Lower lobe of right lung (tissue), 2 donors: ENCODE results near the gene YTHDC1. TPM values are rescaled to one million over a fixed set of nuclear protein-coding genes. Genes with fewer than 3 reads are reported as not detected.
"Not testable (repeated sequence)": the region's sequence is repeated elsewhere in the genome, so short reads cannot be mapped to it uniquely, and the experiment has no call there.

Source experiments
- ATAC-seq, 2 donors: fragments of 200-7000 bp; cut with Tn5 transposase; one replicate each; pipeline ENCODE4 v1.9.1; 2020 to 2022; ENCODE audit warnings: mild to moderate bottlenecking in 2 of 2, moderate library complexity in 2 of 2
- DNase-seq: peaks from one replicate; pipeline ENCODE4 v3.0.0-alpha.2; 2020
- H3K27ac ChIP-seq: fragments of 200-600 bp; one replicate; pipeline ENCODE4 v1.8.0; 2022
- H3K27me3 ChIP-seq: fragments of 200-600 bp; one replicate; pipeline ENCODE4 v1.8.0; 2022; ENCODE audit warnings: low read depth
- H3K36me3 ChIP-seq: fragments of 200-600 bp; one replicate; pipeline ENCODE4 v1.8.0; 2022; ENCODE audit warnings: mild to moderate bottlenecking
- H3K4me1 ChIP-seq: fragments of 200-600 bp; one replicate; pipeline ENCODE4 v1.8.0; 2022
- H3K4me3 ChIP-seq: fragments of 200-600 bp; one replicate; pipeline ENCODE4 v1.8.0; 2022; ENCODE audit warnings: mild to moderate bottlenecking
- H3K9me3 ChIP-seq: fragments of 200-600 bp; one replicate; pipeline ENCODE4 v1.8.0; 2022
- intact Hi-C: fragments of 100-400 bp; cut with DNase I; formaldehyde crosslinking; loops from one replicate; pipeline ENCODE4 v1.11.0; 2022
- total RNA-seq: library from RNA; stranded (reverse); fragmentation: NEBNext Ultra II Directional; extraction: Animal tissue kit (Norgen Biotek cat#: 25700); gene quantifications from one replicate; pipeline ENCODE4 v1.2.1, GENCODE V29; 2021
- TF ChIP-seq, protein P1 (sequence below): fragments of 200-600 bp; IDR thresholded peaks from one replicate; pipeline ENCODE4 v1.8.0; 2022; ENCODE audit warnings: antibody characterized with exemption, mild to moderate bottlenecking
- donor health status: DM: no; HTN: yes; CAD: no; lungs with severe emphysema.

YTHDC1 gene
- total RNA-seq, 1 donor from 2014 or later = 77.2 TPM

DNA sequence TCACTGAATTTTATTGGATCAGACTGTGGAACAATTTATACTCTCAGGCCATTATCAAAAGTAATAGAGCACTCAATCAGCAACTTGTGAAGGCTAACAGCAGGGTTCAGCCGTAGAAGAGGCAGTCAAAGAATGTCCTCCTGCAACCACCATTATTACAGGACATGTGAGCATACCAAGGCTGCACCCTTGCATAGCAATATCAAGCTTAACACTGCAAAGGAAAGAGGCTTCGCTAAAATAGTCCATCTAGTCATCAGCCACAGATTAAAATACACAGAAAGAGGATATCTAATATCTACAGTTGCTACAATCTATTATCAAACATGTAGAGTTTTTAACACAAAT lies 61.5 kb downstream of the YTHDC1 start:
- ATAC-seq = no peak
- H3K9me3 ChIP-seq = no peaks in the 10 kb centered on the region
- intact Hi-C loops = no loop called here

DNA sequence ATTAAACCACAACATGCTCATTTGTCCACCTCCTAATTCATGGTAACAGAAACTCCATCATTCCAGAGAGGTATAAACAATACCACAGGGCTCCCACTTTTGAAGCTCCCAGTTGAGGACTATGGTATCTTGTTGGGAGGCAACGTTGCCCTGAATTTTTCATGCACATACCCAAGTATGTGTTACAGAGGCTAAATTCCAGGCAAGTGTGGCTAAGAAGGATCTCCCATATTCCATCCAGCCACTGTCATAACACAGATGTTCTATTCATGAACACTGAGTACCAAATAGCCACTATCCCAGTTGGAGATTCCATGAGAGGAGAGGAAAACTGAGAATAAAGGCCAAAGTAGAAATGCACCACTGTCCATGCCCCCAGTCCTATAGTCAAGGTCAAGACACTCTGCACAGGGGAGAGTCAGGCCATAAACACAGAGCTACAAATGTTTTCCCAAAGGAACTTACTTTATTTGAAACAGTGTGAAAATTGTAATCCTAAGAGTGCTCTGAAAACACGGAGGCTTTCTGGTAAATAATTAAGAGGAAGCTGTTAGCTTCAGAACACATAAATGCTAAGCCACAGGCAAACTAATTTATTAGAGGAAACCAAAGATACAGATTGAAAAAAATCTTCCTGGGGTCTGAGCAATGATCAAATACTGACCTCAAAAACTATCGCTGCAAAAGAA lies 62.0 kb downstream of the YTHDC1 start:
- TF ChIP-seq, protein P1, sequence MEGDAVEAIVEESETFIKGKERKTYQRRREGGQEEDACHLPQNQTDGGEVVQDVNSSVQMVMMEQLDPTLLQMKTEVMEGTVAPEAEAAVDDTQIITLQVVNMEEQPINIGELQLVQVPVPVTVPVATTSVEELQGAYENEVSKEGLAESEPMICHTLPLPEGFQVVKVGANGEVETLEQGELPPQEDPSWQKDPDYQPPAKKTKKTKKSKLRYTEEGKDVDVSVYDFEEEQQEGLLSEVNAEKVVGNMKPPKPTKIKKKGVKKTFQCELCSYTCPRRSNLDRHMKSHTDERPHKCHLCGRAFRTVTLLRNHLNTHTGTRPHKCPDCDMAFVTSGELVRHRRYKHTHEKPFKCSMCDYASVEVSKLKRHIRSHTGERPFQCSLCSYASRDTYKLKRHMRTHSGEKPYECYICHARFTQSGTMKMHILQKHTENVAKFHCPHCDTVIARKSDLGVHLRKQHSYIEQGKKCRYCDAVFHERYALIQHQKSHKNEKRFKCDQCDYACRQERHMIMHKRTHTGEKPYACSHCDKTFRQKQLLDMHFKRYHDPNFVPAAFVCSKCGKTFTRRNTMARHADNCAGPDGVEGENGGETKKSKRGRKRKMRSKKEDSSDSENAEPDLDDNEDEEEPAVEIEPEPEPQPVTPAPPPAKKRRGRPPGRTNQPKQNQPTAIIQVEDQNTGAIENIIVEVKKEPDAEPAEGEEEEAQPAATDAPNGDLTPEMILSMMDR = no peak
- H3K4me1 ChIP-seq = no peaks in the 10 kb centered on the region
- no peak for ATAC-seq
- DNase-seq = no peak
- H3K36me3 ChIP-seq = no peaks in the 10 kb centered on the region
- no peaks in the 10 kb centered on the region for H3K9me3 ChIP-seq
- no peak overlapping the region for H3K4me3 ChIP-seq
- intact Hi-C loops = no loop called here
- H3K27me3 ChIP-seq = no peaks in the 10 kb centered on the region
- H3K27ac ChIP-seq = no peak overlapping the region

More for the DNA sequence above, 61.5 kb downstream of the YTHDC1 start:
- Histone ChIP-seq H3K4me3 (no peak overlapping the region), H3K27me3 (no peaks in the 10 kb centered on the region), H3K27ac (no peak overlapping the region), H3K4me1 (no peaks in the 10 kb centered on the region), H3K36me3 (no peaks in the 10 kb centered on the region)
- no peak for DNase-seq
- TF ChIP-seq, protein P1 = no peak

DNA sequence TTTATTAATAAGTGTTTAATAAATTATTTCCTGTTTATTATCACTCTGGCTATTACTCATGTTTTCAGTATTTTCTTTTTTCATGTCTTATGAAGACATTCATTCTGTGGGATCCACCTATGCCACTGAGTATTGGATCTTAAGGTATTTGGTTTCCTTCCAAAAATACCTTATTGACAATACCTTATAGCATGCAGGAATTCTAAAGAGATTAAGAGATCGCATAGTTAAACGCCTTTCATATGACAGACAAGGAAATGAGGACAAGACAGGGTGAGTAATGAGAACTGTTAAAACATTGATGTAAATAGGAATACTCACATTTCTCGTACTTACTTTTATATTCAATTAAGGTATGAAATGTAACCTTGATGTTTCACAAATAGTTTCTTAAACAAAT lies 66.2 kb downstream of the YTHDC1 start:
- Histone ChIP-seq H3K27me3 (no peaks in the 10 kb centered on the region), H3K4me3 (no peak overlapping the region), H3K27ac (no peak overlapping the region), H3K36me3 (no peaks in the 10 kb centered on the region), H3K9me3 (no peaks in the 10 kb centered on the region), H3K4me1 (no peaks in the 10 kb centered on the region)
- intact Hi-C loops = no loop called here
- ATAC-seq = no peak
- DNase-seq = no peak
- TF ChIP-seq, protein P1 = no peak

DNA sequence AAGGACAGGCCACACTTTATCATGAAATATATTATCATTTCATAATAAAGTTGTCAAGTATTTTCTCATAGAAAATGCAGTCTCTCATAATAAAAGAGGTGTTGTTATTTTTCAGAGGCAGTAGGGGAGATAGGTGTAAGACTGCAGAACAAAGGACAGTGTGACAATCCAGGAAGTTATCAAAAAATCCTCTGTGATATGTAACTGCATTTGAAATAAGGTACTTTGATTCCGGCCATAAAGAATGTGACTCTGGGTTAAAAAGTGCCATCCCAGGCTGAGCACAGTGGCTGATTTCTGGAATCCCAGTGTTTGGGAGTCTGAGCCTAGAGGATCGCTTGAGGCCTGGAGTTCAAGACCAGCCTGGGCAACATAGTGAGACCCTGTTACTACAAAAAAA lies 66.8 kb downstream of the YTHDC1 start:
- DNase-seq = no peak
- Histone ChIP-seq H3K27ac (no peak overlapping the region), H3K27me3 (no peaks in the 10 kb centered on the region), H3K9me3 (no peaks in the 10 kb centered on the region), H3K4me3 (no peak overlapping the region), H3K36me3 (no peaks in the 10 kb centered on the region), H3K4me1 (no peaks in the 10 kb centered on the region)
- intact Hi-C loops = no loop called here
- no peak for ATAC-seq
- TF ChIP-seq, protein P1 = no peak

DNA sequence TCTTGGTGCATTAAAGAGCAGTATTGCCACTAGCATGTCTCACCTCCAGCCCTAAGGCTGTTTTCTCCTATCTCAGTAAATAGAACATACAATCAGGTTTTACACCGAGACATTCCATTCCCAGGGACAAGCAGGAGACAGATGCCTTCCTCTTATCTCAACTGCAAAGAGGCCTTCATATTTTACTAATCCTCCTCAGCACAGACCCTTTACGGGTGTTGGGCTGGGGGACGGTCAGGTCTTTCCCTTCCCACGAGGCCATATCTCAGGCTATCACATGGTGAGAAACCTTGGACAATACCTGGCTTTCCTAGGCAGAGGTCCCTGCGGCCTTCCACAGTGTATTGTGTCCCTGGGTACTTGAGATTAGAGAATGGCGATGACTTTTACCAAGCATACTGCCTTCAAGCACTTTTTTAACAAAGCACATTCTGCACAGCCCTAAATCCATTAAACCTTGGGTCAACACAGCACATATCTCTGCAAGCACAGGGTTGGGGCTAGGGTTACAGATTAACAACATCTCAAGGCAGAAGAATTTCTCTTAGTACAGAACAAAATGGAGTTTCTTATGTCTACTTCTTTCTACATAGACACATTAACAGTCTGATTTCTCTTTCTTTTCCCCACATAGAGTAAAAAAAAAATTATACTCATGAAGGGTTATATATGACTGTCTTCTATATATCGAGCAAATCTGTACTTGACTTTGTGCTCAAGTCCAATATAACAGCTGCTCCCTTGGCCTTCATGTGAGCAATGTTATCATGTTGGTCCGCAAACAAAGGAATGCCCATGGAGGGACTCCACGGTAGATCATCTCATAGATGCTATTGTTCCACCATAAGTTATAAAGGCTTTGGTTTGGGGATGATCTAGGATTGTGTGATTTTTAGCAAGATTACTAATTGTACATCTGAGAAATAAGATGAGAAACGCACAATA lies 67.8 kb downstream of the YTHDC1 start:
- H3K27me3 ChIP-seq, intact Hi-C loops, H3K36me3 ChIP-seq, H3K27ac ChIP-seq, DNase-seq, H3K4me1 ChIP-seq, H3K9me3 ChIP-seq, ATAC-seq, H3K4me3 ChIP-seq: not testable (repeated sequence)

DNA sequence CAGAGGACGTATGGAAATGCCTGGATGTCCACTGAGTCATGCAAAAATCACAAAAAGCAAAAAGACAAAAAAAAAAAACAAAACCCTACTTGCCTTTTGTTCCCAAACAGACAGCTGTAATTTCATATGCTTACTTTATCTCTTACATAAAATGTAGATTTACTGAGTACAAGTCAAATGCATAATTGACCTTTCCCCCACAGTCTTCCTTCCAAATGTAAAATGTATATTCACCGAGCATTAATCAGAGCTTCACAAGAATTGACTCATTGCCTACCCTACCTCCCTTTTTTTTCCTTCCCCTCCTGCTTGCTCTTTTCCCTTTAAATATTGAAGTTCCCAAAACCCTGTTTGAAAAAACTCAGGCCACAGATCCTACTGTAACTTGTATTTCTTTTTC lies 71.9 kb downstream of the YTHDC1 start:
- H3K9me3 ChIP-seq = no peaks in the 10 kb centered on the region
- no peaks in the 10 kb centered on the region for H3K4me1 ChIP-seq
- no peak overlapping the region for H3K4me3 ChIP-seq
- ATAC-seq = no peak
- TF ChIP-seq, protein P1 = no peak
- intact Hi-C loops = loop anchor here (10.0 kb wide), 1 partner anchor 97 kb away; no protein-coding TSS in a partner anchor
- H3K27me3 ChIP-seq = peaks cover 6% of the 10 kb centered on the region
- H3K36me3 ChIP-seq = no peaks in the 10 kb centered on the region
- DNase-seq = no peak
- no peak overlapping the region for H3K27ac ChIP-seq
